NB4 (cell line): ENCODE measurements around the gene FMN1.

Source experiments
- DNase-seq: peaks from one replicate; pipeline ENCODE4 v3.0.0; 2010; ENCODE audit warnings: low read depth
- H3K4me3 ChIP-seq: one replicate; pipeline ENCODE4 v1.5.1; 2011; ENCODE audit warnings: mild to moderate bottlenecking, low read depth, low read length, moderate library complexity
- MYC ChIP-seq: IDR thresholded peaks from 2 replicates; pipeline ENCODE4 v1.6.1; 2011; ENCODE audit warnings: low read depth, low read length
- POLR2A ChIP-seq: IDR thresholded peaks from 2 replicates; pipeline ENCODE4 v1.6.1; 2011; ENCODE audit warnings: mild to moderate bottlenecking; ENCODE audit not compliant: insufficient read length; ENCODE audit errors: extremely low read depth
- TF ChIP-seq, protein P1 (sequence below): IDR thresholded peaks from 2 replicates; pipeline ENCODE4 v1.6.1; 2011; ENCODE audit warnings: low read depth, low read length
- TF ChIP-seq, protein P2 (sequence below): IDR thresholded peaks from one replicate; pipeline ENCODE4 v1.5.1; 2012; ENCODE audit warnings: low read depth, low read length

The FMN1 gene

DNA sequence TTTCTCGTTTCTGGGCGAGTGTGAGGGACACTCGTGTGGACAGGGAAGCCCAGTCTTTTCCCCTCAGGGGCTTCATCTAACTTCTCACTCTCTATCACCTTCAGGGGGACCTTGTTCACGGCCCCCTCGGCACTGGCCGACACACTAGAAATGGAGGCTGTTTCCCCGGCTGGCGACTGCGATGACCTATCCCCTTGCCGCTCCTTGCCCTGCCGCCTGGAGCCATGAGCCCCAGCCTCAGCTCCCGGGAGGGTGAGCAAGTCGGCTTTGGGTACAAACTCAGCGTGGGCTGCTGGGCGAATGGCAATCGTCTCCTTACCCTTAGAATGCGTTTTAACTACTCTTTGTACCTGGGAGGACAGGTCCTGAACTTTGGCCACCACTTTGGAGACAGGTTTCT, 41.0 kb downstream of the FMN1 start:
- DNase-seq = no peak
- TF ChIP-seq MYC (no peak), POLR2A (no peak)
- TF ChIP-seq, protein P1, sequence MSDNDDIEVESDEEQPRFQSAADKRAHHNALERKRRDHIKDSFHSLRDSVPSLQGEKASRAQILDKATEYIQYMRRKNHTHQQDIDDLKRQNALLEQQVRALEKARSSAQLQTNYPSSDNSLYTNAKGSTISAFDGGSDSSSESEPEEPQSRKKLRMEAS = no peak
- TF ChIP-seq, protein P2, sequence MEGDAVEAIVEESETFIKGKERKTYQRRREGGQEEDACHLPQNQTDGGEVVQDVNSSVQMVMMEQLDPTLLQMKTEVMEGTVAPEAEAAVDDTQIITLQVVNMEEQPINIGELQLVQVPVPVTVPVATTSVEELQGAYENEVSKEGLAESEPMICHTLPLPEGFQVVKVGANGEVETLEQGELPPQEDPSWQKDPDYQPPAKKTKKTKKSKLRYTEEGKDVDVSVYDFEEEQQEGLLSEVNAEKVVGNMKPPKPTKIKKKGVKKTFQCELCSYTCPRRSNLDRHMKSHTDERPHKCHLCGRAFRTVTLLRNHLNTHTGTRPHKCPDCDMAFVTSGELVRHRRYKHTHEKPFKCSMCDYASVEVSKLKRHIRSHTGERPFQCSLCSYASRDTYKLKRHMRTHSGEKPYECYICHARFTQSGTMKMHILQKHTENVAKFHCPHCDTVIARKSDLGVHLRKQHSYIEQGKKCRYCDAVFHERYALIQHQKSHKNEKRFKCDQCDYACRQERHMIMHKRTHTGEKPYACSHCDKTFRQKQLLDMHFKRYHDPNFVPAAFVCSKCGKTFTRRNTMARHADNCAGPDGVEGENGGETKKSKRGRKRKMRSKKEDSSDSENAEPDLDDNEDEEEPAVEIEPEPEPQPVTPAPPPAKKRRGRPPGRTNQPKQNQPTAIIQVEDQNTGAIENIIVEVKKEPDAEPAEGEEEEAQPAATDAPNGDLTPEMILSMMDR = no peak
- no peak overlapping the region for H3K4me3 ChIP-seq

DNA sequence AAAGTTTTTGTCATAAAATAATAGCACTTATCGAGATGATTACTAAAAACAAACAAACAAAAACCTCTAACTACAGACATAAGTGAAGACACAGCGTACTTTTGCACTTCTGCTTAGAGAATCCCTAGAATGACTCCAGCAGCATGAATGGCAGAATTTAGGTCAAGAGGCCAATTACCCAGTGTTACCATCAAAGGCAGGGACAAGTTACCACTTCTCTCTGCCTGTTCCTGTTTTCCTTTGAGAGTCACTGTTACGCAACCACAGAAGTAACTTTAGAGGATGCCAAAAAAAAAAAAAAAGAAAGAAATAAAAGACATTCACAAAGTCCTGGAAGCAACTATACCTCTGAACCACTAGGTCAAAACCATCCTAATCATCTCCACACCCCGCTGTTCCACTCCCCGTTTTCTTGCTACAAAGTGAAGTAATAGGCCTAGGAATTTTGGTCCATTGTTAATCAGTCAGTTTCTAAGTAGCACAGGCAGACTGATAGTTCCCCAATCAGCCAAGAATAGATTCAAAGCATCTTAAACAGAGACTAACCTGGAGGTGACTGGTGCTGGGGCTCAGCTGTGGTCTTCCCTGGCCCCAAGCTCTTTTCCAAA, 41.9 kb downstream of the FMN1 start:
- H3K4me3 ChIP-seq = no peak overlapping the region
- DNase-seq = peak; percentile 63
- TF ChIP-seq, protein P2 = no peak
- TF ChIP-seq POLR2A (no peak), MYC (no peak)
- TF ChIP-seq, protein P1 = no peak

DNA sequence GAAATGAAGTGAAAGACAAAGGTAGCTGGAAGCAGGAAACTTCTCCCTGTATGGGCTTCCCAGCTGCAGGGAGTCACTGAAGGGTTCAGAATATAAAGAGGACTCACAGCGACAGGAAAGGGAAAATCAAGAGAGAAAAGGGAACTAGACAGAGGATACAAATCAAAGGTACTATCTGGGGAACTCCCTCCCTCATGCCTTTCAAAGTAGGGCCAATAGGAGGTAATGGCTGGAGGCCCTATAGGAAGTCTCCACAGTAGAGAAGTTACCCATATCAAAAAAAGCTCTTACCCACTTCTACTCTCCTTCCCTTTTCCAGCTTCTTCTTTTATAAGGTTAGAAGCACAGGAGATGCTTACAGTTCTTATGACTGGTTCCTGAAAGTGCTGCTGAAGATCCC, 43.5 kb downstream of the FMN1 start:
- TF ChIP-seq, protein P2 = no peak
- DNase-seq = peak; percentile 9
- no peak overlapping the region for H3K4me3 ChIP-seq

DNA sequence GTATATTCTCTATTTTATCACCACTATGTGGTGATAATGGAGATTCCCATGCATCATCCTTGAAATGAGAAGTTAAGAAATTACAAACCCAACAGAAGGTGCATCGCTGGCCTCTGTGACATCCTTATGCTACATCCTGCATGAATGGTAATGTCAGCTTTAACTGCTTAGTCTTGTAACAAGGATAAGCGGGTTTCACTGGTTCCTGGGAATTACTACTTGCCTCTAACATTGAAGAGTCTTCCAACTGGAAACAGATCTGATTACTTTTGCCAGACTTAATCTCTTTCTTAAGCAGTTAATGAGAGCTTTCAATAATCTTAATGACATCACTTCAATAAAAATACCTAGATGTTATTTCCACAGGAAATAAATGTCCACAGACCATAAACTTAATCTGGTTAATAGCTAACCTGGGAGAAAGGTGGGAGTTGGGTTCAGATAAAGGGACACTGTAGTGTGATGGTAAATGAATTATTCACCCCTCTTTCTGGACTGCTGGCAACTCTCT, 44.0 kb downstream of the FMN1 start:
- TF ChIP-seq, protein P1 = no peak
- TF ChIP-seq POLR2A (no peak), MYC (no peak)
- TF ChIP-seq, protein P2 = no peak
- DNase-seq = no peak
- H3K4me3 ChIP-seq = no peak overlapping the region

DNA sequence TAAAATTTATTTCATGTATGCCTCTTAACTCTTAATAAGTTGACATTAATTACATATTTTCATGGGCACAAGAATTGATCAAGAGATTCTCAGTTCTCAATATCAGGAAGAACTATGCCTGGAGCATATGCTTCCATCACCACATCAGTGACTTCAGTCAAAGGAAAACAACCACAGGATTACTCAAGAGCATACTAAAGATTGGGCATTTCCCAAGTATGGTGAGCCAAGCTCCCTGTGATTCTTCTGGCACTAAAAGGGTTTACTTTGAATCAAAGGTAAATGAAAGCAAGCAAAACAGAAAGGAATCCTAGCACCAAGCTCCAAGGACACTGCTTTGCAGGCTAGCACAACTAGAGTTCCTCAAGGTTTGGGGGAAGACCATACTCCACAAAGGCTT, 44.6 kb downstream of the FMN1 start:
- no peak for DNase-seq
- TF ChIP-seq, protein P2 = no peak
- TF ChIP-seq POLR2A (no peak), MYC (no peak)
- TF ChIP-seq, protein P1 = no peak

More for the DNA sequence above, 44.6 kb downstream of the FMN1 start:
- H3K4me3 ChIP-seq = no peak overlapping the region
